WI38 (cell line): ENCODE measurements around the gene TCERG1L.

Source experiments
- H3K4me3 ChIP-seq: 2 replicates; pipeline ENCODE4 v1.5.1; 2011; ENCODE audit warnings: low read depth, mild to moderate bottlenecking, control low read depth, low read length
- CTCF ChIP-seq: IDR thresholded peaks from 2 replicates; pipeline ENCODE4 v1.5.1; 2012; ENCODE audit warnings: low read depth, mild to moderate bottlenecking, control low read depth, low read length

The TCERG1L gene

GRCh38 chr10:131127610-131128009 lies 183.9 kb downstream of the TCERG1L start:
- no peak for TF ChIP-seq CTCF
- no peak overlapping the region for H3K4me3 ChIP-seq

GRCh38 chr10:131127138-131127589 lies 184.4 kb downstream of the TCERG1L start:
- no peak for TF ChIP-seq CTCF
- no peak overlapping the region for H3K4me3 ChIP-seq

GRCh38 chr10:131126321-131127137 lies 185.0 kb downstream of the TCERG1L start:
- no peak overlapping the region for H3K4me3 ChIP-seq
- no peak for TF ChIP-seq CTCF

GRCh38 chr10:131125511-131126225 lies 185.9 kb downstream of the TCERG1L start:
- TF ChIP-seq CTCF: no peak
- no peak overlapping the region for H3K4me3 ChIP-seq

- no peak for TF ChIP-seq CTCF
- H3K4me3 ChIP-seq: no peak overlapping the region
Observed at GRCh38 chr10:131124945-131125344, 186.6 kb downstream of the TCERG1L start.

- H3K4me3 ChIP-seq: no peak overlapping the region
- TF ChIP-seq CTCF: no peak
Observed at GRCh38 chr10:131123496-131123895, 188.0 kb downstream of the TCERG1L start.

- TF ChIP-seq CTCF: no peak
- H3K4me3 ChIP-seq: no peak overlapping the region
Observed at GRCh38 chr10:131121511-131122035, 189.9 kb downstream of the TCERG1L start.
